ENCODE results near the gene ZBTB20.

ZBTB20 gene

DNA sequence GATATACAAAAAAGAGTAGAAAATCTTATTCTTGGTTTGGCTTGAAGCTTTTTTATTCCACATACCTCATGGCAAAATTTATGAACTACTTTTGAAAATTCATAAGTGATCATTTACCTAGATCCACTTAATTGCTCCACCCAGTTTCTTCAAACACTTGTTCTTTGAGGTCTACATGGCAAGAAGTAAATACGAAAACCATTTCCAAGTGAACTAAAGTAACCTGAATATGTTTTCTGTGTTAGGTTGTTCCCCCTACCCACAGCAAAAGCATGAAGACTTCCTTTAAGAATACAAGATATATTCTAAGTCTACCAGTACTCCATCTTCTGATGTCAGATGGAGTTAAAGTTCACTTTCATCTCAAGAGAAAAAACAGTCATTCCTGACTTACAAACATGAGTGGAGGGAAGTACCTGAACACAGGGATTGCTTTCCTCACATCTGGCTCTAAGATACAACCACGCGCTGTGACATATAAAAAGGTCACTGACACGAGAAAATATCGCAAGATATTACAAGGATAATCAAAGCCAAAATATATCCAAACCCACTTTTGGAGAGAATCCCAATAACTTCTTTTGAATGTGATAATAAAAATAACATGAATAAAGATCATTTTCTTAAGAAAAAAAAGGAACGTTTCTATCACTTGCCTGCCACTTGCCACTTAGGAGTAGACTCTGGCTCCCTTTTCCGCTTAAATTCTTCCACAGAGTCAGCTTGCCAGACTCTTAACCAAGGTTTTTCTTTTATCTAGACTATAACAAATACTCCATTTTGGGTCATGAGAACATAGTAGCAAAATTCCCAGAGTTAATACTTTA lies 428.8 kb downstream of the ZBTB20 start:
- ATAC-seq = no peak
- Mint-ChIP-seq H3K4me3 (no peak overlapping the region), H3K36me3 (no peaks in the 10 kb centered on the region), H3K9me3 (no peaks in the 10 kb centered on the region), H3K27ac (no peak overlapping the region), H3K4me1 (peaks cover 23% of the 10 kb centered on the region)
- DNase-seq (ENCODE audit: low spot score in 2 of 2) = no peak

DNA sequence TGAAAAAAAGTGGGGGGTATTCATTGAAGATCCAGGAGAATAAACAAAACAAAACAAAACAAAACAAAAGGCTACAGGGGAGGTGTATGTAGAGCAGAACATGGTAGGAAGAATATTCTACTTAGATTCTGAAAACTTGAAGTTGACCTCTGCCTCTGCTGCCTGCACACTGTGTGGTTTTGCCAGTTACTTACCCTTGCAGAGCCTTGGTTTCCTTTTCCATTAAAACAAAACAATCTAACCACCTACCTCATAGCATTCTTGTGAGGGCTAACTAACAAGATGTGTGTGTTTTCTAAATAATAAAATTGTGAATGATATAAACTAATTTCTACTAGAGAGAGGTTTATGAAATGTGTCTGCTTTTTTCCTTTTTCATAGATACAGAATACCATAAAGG lies 430.2 kb downstream of the ZBTB20 start:
- ATAC-seq = no peak

DNA sequence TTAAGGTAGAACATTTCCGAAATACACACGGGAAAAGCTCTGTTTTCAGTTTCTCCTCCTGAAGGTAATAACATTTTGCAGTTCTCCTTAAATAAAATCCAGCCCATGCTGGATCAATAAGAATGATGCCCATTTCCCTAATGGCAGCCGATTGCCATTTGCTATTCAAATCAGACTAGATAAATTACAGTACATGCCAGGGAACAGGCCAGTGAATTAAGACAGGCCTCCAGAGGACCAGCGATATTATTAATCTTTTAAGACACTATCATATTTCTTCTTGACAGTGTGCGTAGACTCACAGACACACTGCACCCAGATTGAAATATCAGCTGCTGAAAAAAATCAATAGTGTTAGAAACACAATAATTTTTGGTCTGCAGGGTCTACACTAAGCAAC lies 431.0 kb downstream of the ZBTB20 start:
- H3K4me1 Mint-ChIP-seq = peaks cover 6% of the 10 kb centered on the region
- H3K9me3 Mint-ChIP-seq = no peaks in the 10 kb centered on the region
- DNase-seq (ENCODE audit: low spot score in 2 of 2) (no peak), ATAC-seq (no peak)
- no peak overlapping the region for H3K27ac Mint-ChIP-seq
- no peaks in the 10 kb centered on the region for H3K36me3 Mint-ChIP-seq
- H3K4me3 Mint-ChIP-seq = no peak overlapping the region

More for the DNA sequence above, 430.2 kb downstream of the ZBTB20 start:
- Mint-ChIP-seq H3K9me3 (no peaks in the 10 kb centered on the region), H3K27ac (peak overlapping the region; percentile 5), H3K4me3 (no peak overlapping the region), H3K36me3 (no peaks in the 10 kb centered on the region), H3K4me1 (peaks cover 12% of the 10 kb centered on the region)
- no peak for DNase-seq (ENCODE audit: low spot score in 2 of 2)

DNA sequence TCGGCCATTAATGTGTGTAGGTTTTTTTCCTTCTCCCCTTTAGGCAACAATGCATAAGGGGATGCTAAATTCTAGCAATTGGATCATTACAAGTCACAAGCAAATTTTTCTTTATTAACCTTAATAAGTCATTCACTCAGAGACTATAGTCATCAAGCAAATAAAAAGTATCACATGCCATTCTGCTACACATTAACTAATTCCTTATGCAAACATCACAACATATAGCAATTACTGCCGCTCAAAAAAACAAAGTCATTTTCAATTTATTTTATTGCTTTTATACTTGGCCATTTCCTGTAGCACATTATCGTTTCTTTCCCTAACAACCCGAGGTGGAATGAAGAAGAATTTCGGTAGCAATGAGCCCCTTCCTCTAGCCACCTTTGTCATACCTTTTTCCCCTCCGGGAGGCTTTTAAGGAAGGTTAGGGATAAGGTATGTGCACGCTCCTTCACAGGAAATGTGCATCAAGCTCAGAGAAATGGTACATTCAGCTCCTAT lies 432.1 kb downstream of the ZBTB20 start:
- Mint-ChIP-seq H3K4me3 (no peak overlapping the region), H3K4me1 (no peaks in the 10 kb centered on the region), H3K9me3 (no peaks in the 10 kb centered on the region), H3K36me3 (no peaks in the 10 kb centered on the region), H3K27ac (no peak overlapping the region)
- DNase-seq (ENCODE audit: low spot score in 2 of 2) (no peak), ATAC-seq (no peak)

DNA sequence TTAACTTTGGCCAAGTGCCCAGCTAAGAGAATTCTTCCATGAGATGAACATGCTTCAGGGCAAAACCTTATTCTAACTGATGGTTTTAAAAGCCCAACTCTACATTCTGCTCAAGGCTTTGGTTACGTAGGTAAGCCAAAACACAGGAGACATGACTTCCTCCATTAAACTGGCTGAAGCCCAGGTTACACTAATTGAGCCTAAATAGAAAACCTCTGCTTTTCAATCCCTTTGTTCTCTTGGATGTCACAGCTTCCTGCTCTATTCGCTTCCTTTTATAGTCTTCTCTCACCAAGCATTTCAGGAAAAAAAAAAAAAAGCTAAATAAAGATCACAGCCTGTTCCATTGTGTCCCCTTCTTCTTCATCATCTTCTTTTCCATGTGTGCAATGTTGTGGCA lies 432.9 kb downstream of the ZBTB20 start:
- Mint-ChIP-seq H3K4me1 (no peaks in the 10 kb centered on the region), H3K27ac (no peak overlapping the region), H3K4me3 (no peak overlapping the region), H3K9me3 (no peaks in the 10 kb centered on the region), H3K36me3 (no peaks in the 10 kb centered on the region)
- ATAC-seq (no peak), DNase-seq (ENCODE audit: low spot score in 2 of 2) (no peak)

DNA sequence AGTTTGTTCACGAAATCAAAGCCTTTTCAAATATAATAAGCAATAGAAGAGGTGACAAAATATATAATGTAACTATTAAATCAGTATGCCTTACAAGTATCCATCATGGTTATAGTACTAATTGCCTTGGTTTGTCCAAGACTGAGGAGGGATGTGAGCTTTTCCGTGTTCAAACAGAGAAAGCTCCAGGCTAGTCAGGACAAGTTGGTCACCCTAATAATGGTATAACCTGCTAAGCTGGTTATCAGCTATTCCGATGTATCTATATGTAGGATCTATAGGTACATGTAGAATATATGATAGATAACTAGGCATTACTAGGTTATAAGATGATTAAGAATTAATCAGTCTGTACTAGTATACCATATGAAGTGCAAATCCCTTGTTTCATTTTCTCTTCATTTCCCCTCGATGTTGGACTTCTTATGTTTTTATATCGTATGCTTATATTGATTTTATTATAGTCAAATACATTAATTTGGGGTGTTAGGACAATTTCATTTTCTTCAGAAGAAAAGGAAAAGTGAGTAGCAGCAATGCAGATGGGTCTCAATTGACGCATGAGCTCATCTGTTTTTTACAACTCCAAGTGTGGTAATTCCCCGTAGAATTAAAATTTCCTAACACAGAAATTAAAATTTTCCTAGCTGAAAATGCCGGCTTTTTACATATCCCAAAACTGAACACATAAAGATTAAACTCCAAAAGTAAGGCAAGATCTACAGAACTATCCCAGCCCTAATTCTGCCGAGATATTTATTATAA lies 434.2 kb downstream of the ZBTB20 start:
- no peaks in the 10 kb centered on the region for H3K36me3 Mint-ChIP-seq
- no peak for ATAC-seq
- DNase-seq (ENCODE audit: low spot score in 2 of 2) = no peak
- no peaks in the 10 kb centered on the region for H3K4me1 Mint-ChIP-seq
- no peaks in the 10 kb centered on the region for H3K9me3 Mint-ChIP-seq
- no peak overlapping the region for H3K4me3 Mint-ChIP-seq
- no peak overlapping the region for H3K27ac Mint-ChIP-seq

DNA sequence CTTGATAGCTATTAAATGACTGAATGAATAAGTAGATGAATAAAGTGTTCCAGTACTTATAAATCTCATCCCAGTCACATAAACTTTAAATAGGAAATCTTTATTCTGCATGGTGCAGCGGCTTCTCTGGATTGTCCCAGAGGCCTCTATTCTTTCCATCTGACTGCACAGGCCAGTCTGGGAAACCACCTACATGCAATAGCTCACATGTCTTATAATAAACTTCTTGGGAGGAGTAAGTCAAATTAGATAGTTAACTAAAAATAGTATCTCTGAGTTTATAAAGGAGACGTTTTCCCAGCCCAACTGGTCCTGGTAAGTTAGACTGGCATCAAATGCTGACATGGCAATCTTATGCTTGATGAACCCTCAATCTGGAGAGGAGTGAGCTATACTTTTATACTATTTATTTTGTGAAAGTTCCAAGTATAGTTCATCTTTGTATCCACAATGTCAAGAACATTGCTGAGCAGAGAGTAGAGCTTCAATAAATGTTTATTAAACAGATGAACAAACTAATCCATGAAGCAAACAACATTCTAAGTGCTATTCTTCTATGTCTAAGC lies 435.7 kb downstream of the ZBTB20 start:
- peaks cover 6% of the 10 kb centered on the region for H3K4me1 Mint-ChIP-seq
- H3K36me3 Mint-ChIP-seq = no peaks in the 10 kb centered on the region
- no peak overlapping the region for H3K4me3 Mint-ChIP-seq
- DNase-seq (ENCODE audit: low spot score in 2 of 2) (no peak), ATAC-seq (no peak)
- no peak overlapping the region for H3K27ac Mint-ChIP-seq
- H3K9me3 Mint-ChIP-seq = no peaks in the 10 kb centered on the region

DNA sequence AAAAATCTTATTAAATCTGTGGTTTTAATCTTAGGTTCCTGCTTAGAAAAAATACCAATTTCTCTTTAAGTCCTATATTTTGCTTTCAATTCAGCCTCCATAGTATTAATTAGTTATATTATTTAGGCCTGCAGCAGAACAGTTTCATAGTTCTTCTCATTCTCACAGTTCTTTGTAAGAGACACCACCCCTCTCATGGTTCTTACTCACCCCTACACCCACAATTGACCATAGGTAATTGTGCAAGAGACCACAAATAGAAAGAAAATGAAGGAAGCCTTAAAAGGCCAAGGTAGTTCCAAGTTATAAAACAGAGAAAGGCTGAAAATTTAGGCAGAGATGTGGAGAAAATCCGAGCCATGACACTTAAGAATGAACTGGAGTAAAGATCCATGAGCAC lies 438.0 kb downstream of the ZBTB20 start:
- no peaks in the 10 kb centered on the region for H3K9me3 Mint-ChIP-seq
- DNase-seq (ENCODE audit: low spot score in 2 of 2) (no peak), ATAC-seq (peak; percentile 55)
- H3K4me1 Mint-ChIP-seq = peaks cover 6% of the 10 kb centered on the region
- no peak overlapping the region for H3K4me3 Mint-ChIP-seq
- no peaks in the 10 kb centered on the region for H3K36me3 Mint-ChIP-seq
- H3K27ac Mint-ChIP-seq = no peak overlapping the region

DNA sequence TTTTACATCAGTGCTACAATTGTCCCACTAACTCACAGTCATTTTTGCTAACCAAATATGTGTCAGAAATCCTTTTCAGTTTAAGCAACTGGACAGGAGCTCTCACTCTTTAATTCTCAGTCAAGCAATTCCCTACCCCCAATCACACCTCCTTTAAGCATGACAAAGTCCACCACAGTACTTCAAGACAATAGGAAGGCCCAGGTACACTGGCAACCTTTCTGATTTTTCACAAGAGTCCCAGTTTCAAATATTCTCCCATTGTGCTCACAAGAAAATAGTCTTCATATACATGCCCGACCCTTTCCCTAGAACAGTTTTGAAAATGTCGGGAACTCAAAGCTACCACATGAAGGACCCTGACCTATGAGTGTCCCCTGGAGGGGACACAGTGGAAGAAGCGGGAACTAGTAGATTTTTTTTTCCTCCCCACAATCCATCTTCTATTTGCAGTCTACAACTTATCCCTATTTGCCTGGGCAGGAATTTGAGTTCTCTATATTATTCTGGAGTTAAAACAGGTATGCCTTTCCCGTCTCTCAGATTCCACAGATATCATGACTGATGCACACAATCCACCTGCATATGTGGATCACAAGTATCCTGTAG lies 439.7 kb downstream of the ZBTB20 start:
- no peak for DNase-seq (ENCODE audit: low spot score in 2 of 2)
- ATAC-seq = no peak
- H3K9me3 Mint-ChIP-seq = no peaks in the 10 kb centered on the region
- no peak overlapping the region for H3K27ac Mint-ChIP-seq
- H3K4me1 Mint-ChIP-seq = peaks cover 6% of the 10 kb centered on the region
- H3K36me3 Mint-ChIP-seq = no peaks in the 10 kb centered on the region
- H3K4me3 Mint-ChIP-seq = no peak overlapping the region

DNA sequence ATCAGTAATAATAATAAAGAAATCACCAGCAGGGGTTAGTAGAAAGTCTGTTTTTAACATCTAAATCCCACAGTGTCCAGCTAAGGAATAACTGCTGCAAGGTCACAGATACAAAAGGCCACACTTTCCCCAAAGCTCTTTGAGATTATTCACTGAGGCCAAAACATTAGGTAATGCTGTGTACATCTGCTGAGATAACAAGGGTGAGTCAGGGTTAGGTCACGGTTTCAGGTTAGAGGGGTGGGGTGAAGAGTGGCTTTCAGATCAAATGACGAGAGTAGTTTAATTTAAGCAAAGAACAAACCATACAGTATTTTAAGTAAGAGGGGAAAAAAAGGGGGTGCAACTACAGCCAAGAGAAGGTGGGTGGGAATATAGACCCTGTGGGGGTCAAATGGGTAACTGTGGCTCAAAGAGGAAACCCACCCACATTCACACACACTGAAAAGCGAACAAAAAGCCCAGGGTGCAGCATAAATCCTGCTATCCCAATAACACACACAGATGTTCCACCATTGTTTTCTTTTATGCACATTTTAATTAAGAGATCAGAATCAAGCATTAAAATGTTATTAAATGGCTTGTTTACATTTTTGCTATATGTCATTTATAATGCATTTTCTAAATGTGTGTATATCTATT lies 440.4 kb downstream of the ZBTB20 start:
- ATAC-seq = peak; percentile 99
- no peaks in the 10 kb centered on the region for H3K36me3 Mint-ChIP-seq
- no peak overlapping the region for H3K27ac Mint-ChIP-seq
- no peak overlapping the region for H3K4me3 Mint-ChIP-seq
- H3K4me1 Mint-ChIP-seq = peaks cover 6% of the 10 kb centered on the region
- no peaks in the 10 kb centered on the region for H3K9me3 Mint-ChIP-seq
- DNase-seq (ENCODE audit: low spot score in 2 of 2) = no peak

DNA sequence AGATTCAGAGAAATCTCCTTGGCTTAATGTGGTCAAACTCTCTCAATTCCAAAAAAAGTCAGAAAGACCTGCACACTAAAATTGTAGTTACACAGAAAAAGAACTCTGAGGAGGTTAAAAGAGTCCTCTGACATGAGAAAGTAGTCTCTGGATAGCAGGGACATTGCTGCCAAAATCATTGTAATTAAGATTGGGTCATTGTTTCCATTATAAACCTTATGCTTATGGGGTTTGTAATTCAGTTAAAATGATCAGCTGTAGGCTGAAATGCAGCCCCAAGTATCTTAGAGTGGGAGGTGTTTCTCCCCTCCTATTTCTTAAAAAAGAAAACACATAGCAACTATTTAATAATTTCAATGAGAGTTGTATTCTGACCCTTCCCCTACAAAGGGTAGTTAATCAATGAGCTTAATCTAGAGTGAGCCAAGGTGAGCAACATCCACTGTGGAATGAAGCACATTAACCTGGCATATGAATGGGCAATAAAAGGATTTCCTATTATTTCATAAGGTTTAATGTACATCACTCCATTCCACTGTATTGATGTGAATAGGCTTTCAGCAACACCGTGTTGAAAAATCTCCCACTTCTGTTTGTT lies 446.4 kb downstream of the ZBTB20 start:
- DNase-seq (ENCODE audit: low spot score in 2 of 2) (no peak), ATAC-seq (no peak)
- Mint-ChIP-seq H3K36me3 (no peaks in the 10 kb centered on the region), H3K4me3 (no peak overlapping the region), H3K9me3 (no peaks in the 10 kb centered on the region), H3K4me1 (peaks cover 6% of the 10 kb centered on the region), H3K27ac (no peak overlapping the region)

DNA sequence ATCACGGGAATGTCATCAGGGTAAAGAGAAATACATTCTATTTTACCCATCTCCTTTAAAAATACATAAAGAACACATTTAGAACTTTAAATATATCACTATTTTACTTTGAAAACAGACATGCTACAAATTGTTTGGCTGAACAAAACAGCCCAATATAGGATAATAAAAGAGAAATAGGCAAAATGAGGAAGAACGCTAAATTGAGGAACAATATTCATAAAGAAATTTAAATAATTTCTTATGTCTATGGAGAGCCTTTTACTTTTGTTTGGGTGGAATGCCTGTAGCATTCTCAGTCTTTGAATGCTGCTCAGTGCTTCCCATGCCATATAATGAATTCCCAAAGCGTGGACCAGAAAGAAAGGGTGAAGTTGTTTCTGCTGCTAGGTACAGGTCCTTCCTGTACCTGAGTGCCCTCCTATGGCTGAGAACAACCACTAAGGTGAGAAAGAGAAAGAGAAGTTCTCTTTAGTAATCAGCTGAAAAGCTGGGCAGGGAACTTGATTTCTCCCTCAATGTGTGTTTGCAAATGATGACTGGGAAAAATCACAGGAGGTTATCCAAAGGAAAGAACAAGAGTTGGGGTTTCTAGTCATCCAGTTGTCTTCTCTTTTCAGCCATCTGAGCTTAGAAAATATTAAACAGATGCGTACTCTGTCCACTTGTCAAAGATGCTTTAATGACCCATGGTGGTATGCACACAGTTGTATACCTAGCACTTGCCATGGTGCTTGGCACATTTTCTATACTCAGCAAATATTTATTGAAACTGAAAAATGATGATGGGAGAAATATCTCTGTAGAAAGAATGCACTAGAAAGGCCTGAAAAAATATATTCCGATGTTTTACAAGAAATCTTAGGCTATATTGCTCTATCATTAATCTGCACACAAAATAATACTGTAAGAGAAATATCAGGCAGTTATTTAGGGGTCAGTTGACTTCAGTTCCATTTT lies 448.7 kb downstream of the ZBTB20 start:
- no peak for DNase-seq (ENCODE audit: low spot score in 2 of 2)
- no peak for ATAC-seq
- Mint-ChIP-seq H3K4me1 (peaks cover 6% of the 10 kb centered on the region), H3K9me3 (no peaks in the 10 kb centered on the region), H3K36me3 (no peaks in the 10 kb centered on the region), H3K27ac (no peak overlapping the region), H3K4me3 (no peak overlapping the region)

DNA sequence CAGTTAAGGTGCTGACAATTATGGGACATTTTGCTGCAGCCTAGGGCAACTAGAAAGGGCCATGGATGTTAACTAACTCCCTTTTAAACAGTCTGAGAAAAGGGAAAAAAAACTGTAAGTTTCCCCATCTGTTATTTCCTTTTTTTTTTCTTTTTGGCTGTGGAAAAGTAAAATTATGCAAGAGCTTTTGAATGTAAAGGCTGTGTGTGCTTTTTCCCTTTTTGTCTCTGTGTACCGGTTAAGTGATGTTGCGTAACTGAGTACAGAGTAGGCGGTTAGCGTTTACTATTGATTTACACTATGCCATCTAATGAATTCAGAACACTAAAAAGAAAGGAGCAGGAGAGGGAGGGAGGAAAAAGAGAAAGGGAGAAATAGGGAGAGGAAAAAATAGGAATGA lies 449.7 kb downstream of the ZBTB20 start:
- DNase-seq (ENCODE audit: low spot score in 2 of 2) (no peak), ATAC-seq (no peak)
- Mint-ChIP-seq H3K4me3 (no peak overlapping the region), H3K4me1 (peaks cover 6% of the 10 kb centered on the region), H3K27ac (no peak overlapping the region), H3K9me3 (no peaks in the 10 kb centered on the region), H3K36me3 (no peaks in the 10 kb centered on the region)

DNA sequence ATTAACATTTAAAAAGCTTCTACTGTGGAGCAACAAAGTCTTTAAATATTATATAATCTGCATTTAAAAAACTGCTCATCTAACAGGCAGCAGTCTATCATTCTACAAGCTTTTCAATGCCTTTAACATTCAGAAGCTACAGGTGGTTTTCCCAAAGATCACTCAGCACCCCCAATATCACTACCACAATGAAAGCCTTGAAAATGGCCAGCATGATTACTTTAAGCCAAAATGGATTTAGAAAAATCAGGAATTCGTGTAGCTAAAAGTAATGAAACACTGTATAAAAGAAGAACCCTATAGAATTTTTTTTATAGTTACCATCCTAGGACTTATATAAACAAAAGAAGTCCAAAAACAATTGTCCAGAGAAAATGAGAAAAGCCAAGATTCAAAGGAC lies 452.8 kb downstream of the ZBTB20 start:
- peaks cover 11% of the 10 kb centered on the region for H3K4me1 Mint-ChIP-seq
- H3K36me3 Mint-ChIP-seq = no peaks in the 10 kb centered on the region
- no peak for DNase-seq (ENCODE audit: low spot score in 2 of 2)
- H3K27ac Mint-ChIP-seq = no peak overlapping the region
- ATAC-seq = no peak
- H3K9me3 Mint-ChIP-seq = no peaks in the 10 kb centered on the region
- H3K4me3 Mint-ChIP-seq = no peak overlapping the region
